ENCODE data around the gene RO60. TPM values are rescaled to one million over a fixed set of nuclear protein-coding genes. Genes with fewer than 3 reads are reported as not detected.

Gene RO60
- total RNA-seq, 1 donor from 2014 or later = 87.8 TPM

DNA sequence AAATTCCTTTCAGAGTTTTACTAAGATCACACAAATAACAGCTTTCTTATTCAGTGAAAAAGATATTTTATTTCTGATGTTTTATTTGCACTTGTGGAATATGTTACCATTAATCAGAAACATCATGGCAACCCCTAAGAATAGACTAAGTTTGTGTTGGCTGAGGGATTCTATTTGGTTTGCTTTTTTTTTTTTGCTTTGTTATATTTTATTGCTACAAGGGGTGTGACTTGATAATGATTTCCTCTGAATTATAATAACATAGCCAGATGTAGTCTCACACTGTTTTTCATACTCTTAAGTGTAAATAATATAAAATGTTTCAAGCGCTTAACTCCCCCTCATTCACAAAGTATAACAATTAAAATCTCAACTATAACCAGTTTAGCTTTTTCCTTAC is 25.9 kb downstream of the RO60 start:
- H3K27me3 Mint-ChIP-seq = no peaks in the 10 kb centered on the region
- no peak for DNase-seq (ENCODE audit: low spot score, unreplicated experiment)
- H3K4me1 Mint-ChIP-seq (ENCODE audit: low read depth) = no peaks in the 10 kb centered on the region
- TF ChIP-seq CTCF (IDR thresholded peaks at IDR 0.05; ENCODE audit: unreplicated experiment) = no peak
- no peaks in the 10 kb centered on the region for H3K9me3 Mint-ChIP-seq (ENCODE audit: low read depth)
- H3K4me3 Mint-ChIP-seq (ENCODE audit: low read depth) = no peak overlapping the region
- no peak overlapping the region for H3K27ac Mint-ChIP-seq
- peaks cover 15% of the 10 kb centered on the region for H3K36me3 Mint-ChIP-seq (ENCODE audit: insufficient read depth)

- H3K9me3 Mint-ChIP-seq (ENCODE audit: low read depth) = no peaks in the 10 kb centered on the region
- no peaks in the 10 kb centered on the region for H3K27me3 Mint-ChIP-seq
- no peak for DNase-seq (ENCODE audit: low spot score, unreplicated experiment)
- no peaks in the 10 kb centered on the region for H3K4me1 Mint-ChIP-seq (ENCODE audit: low read depth)
- no peak for TF ChIP-seq CTCF (IDR thresholded peaks at IDR 0.05; ENCODE audit: unreplicated experiment)
- H3K4me3 Mint-ChIP-seq (ENCODE audit: low read depth) = no peak overlapping the region
- H3K27ac Mint-ChIP-seq = no peak overlapping the region
- H3K36me3 Mint-ChIP-seq (ENCODE audit: insufficient read depth) = peaks cover 11% of the 10 kb centered on the region
Measured at GRCh38 chr1:193086342-193086741, 26.9 kb downstream of the RO60 start.

DNA sequence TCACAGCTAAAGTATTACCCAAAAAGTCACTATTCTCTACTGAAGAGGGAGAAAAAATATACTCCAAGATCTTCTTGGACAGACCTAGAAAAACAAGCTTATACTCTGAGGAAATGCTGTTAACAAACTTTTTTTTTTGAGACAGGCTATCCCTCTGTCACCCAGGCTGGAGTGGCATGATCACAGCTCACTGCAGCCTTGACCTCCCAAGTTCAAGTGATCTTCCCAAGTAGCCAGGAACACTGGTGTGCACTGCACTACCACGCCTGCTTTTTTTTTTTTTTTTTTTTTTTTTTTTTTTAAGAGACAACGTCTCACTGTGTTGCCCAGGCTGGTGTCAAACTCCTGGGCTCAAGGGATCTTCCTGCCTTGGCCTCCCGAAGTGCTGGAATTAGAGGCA is 28.5 kb downstream of the RO60 start:
- Mint-ChIP-seq H3K4me1 (ENCODE audit: low read depth) (no peaks in the 10 kb centered on the region), H3K4me3 (ENCODE audit: low read depth) (no peak overlapping the region)
- no peak for TF ChIP-seq CTCF (IDR thresholded peaks at IDR 0.05; ENCODE audit: unreplicated experiment)

DNA sequence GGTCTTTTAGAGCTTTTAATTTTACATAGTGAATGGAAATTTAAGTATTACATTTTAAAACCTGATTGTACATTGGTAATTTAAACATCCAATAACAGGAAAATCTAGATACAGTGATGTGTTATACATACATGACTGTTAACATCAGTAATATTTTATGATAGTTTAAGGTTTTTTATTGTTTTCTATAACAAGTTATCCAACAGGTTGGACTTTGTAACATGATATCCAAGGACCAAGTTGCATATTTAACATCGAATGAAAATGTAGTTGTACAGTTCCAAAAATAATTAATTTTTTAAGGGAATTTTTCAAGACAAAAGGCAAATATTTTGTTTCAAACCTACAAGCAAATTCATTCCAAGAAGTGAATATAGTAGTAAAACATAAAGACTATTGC is 31.5 kb downstream of the RO60 start:
- peaks cover 3% of the 10 kb centered on the region for H3K36me3 Mint-ChIP-seq (ENCODE audit: insufficient read depth)
- H3K27me3 Mint-ChIP-seq = no peaks in the 10 kb centered on the region
- no peak for TF ChIP-seq CTCF (IDR thresholded peaks at IDR 0.05; ENCODE audit: unreplicated experiment)
- DNase-seq (ENCODE audit: low spot score, unreplicated experiment) = no peak
- H3K4me1 Mint-ChIP-seq (ENCODE audit: low read depth) = no peaks in the 10 kb centered on the region
- H3K4me3 Mint-ChIP-seq (ENCODE audit: low read depth) = no peak overlapping the region
- no peak overlapping the region for H3K27ac Mint-ChIP-seq
- no peaks in the 10 kb centered on the region for H3K9me3 Mint-ChIP-seq (ENCODE audit: low read depth)

More for the DNA sequence above, 28.5 kb downstream of the RO60 start:
- no peaks in the 10 kb centered on the region for H3K27me3 Mint-ChIP-seq
- no peaks in the 10 kb centered on the region for H3K9me3 Mint-ChIP-seq (ENCODE audit: low read depth)
- no peak for DNase-seq (ENCODE audit: low spot score, unreplicated experiment)
- H3K27ac Mint-ChIP-seq = no peak overlapping the region
- H3K36me3 Mint-ChIP-seq (ENCODE audit: insufficient read depth) = peaks cover 8% of the 10 kb centered on the region

DNA sequence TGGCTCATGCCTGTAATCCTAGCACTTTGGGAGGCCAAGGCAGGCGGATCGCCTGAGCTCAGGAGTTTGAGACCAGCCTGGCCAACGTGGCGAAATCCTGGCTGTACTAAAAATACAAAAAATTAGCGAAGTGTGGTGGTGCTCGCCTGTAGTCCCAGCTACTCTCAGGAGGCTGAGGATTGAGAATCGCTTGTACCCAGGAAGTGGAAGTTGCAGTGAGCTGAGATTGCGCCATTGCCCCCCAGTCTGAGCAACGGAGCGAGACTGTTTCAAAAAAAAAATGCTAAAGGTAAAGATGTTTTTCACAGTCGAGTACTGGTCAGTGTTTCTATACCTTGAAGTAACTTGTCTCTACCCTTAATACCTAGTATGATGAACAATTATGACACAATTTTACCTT is 34.7 kb downstream of the RO60 start:
- Mint-ChIP-seq H3K27me3 (no peaks in the 10 kb centered on the region), H3K4me3 (ENCODE audit: low read depth) (no peak overlapping the region), H3K4me1 (ENCODE audit: low read depth) (no peaks in the 10 kb centered on the region), H3K9me3 (ENCODE audit: low read depth) (no peaks in the 10 kb centered on the region), H3K36me3 (ENCODE audit: insufficient read depth) (peaks cover 2% of the 10 kb centered on the region), H3K27ac (no peak overlapping the region)
- no peak for TF ChIP-seq CTCF (IDR thresholded peaks at IDR 0.05; ENCODE audit: unreplicated experiment)
- DNase-seq (ENCODE audit: low spot score, unreplicated experiment) = no peak
